Muscle layer of duodenum (tissue), 2 donors: ENCODE data around the gene MUC20.

Experiments used
- H3K27ac ChIP-seq: one replicate; pipeline ENCODE4 v1.7.0; 2013; ENCODE audit warnings: mild to moderate bottlenecking, low read length
- H3K27me3 ChIP-seq: one replicate; pipeline ENCODE4 v1.7.0; 2013; ENCODE audit warnings: low read depth, mild to moderate bottlenecking, control low read depth, low read length
- H3K36me3 ChIP-seq, 2 donors: one replicate each; pipeline ENCODE4 v1.7.0; 2013; ENCODE audit warnings: low read length in 2 of 2, control low read depth in 1 of 2, mild to moderate bottlenecking in 1 of 2; ENCODE audit not compliant: insufficient read depth in 2 of 2, control insufficient read depth in 1 of 2
- H3K4me1 ChIP-seq, 2 donors: one replicate each; pipeline ENCODE4 v1.7.0; 2013; ENCODE audit warnings: low read length in 2 of 2, mild to moderate bottlenecking in 2 of 2, control low read depth in 1 of 2, moderate library complexity in 1 of 2; ENCODE audit not compliant: insufficient read depth in 2 of 2, control insufficient read depth in 1 of 2
- H3K4me3 ChIP-seq, 2 donors: one replicate each; pipeline ENCODE4 v1.7.0; 2013; ENCODE audit warnings: low read length in 2 of 2, low read depth in 1 of 2, mild to moderate bottlenecking in 1 of 2
- H3K9me3 ChIP-seq, 2 donors: one replicate each; pipeline ENCODE4 v1.7.0; 2013; ENCODE audit warnings: low read length in 2 of 2, control low read depth in 1 of 2, mild to moderate bottlenecking in 1 of 2; ENCODE audit not compliant: control insufficient read depth in 1 of 2
- donor health status: healthy.

Gene MUC20

GRCh38 chr3:195696632-195697278 lies 24.0 kb upstream of the MUC20 start:
- H3K9me3 ChIP-seq, result no peaks in the 10 kb centered on the region
- H3K36me3 ChIP-seq, result peaks cover 24 to 38% of the 10 kb centered on the region in 2 donors
- no peak overlapping the region for H3K4me3 ChIP-seq
- no peak overlapping the region for H3K27ac ChIP-seq
- H3K4me1 ChIP-seq, result no peaks in the 10 kb centered on the region
- H3K27me3 ChIP-seq, result no peaks in the 10 kb centered on the region

- Histone ChIP-seq H3K36me3 (peaks cover 15 to 31% of the 10 kb centered on the region in 2 donors), H3K27me3 (no peaks in the 10 kb centered on the region), H3K27ac (no peak overlapping the region), H3K9me3 (no peaks in the 10 kb centered on the region), H3K4me1 (no peaks in the 10 kb centered on the region), H3K4me3 (no peak overlapping the region)
Observed at GRCh38 chr3:195697582-195698324, 23.0 kb upstream of the MUC20 start.

GRCh38 chr3:195698325-195698646 lies 22.5 kb upstream of the MUC20 start:
- Histone ChIP-seq H3K4me3 (no peak overlapping the region), H3K9me3 (no peaks in the 10 kb centered on the region), H3K27ac (no peak overlapping the region)

GRCh38 chr3:195698647-195699387 lies 22.0 kb upstream of the MUC20 start:
- no peaks in the 10 kb centered on the region for H3K9me3 ChIP-seq
- no peaks in the 10 kb centered on the region for H3K27me3 ChIP-seq
- no peaks in the 10 kb centered on the region for H3K4me1 ChIP-seq
- H3K4me3 ChIP-seq, result no peak overlapping the region
- H3K36me3 ChIP-seq, result peaks cover 7 to 27% of the 10 kb centered on the region in 2 donors
- H3K27ac ChIP-seq, result no peak overlapping the region

More at GRCh38 chr3:195698325-195698646, 22.5 kb upstream of the MUC20 start:
- Histone ChIP-seq H3K36me3 (peaks cover 11 to 31% of the 10 kb centered on the region in 2 donors), H3K4me1 (no peaks in the 10 kb centered on the region), H3K27me3 (no peaks in the 10 kb centered on the region)

GRCh38 chr3:195699388-195699771 lies 21.4 kb upstream of the MUC20 start:
- Histone ChIP-seq H3K4me3 (no peak overlapping the region), H3K36me3 (peaks cover 3 to 21% of the 10 kb centered on the region in 2 donors), H3K27me3 (no peaks in the 10 kb centered on the region), H3K4me1 (no peaks in the 10 kb centered on the region), H3K9me3 (no peaks in the 10 kb centered on the region), H3K27ac (no peak overlapping the region)

- peaks cover under 1 to 16% of the 10 kb centered on the region in 2 donors for H3K36me3 ChIP-seq
- no peak overlapping the region for H3K27ac ChIP-seq
- H3K4me3 ChIP-seq, result no peak overlapping the region
- H3K9me3 ChIP-seq, result no peaks in the 10 kb centered on the region
- H3K4me1 ChIP-seq, result no peaks in the 10 kb centered on the region
- H3K27me3 ChIP-seq, result no peaks in the 10 kb centered on the region
Observed at GRCh38 chr3:195699860-195700259, 20.9 kb upstream of the MUC20 start.

- Histone ChIP-seq H3K27ac (no peak overlapping the region), H3K27me3 (no peaks in the 10 kb centered on the region), H3K4me3 (no peak overlapping the region), H3K9me3 (no peaks in the 10 kb centered on the region), H3K4me1 (no peaks in the 10 kb centered on the region), H3K36me3 (peaks cover 0 to 16% of the 10 kb centered on the region in 2 donors)
Observed at GRCh38 chr3:195700319-195700718, 20.5 kb upstream of the MUC20 start.

- H3K27me3 ChIP-seq, result no peaks in the 10 kb centered on the region
- no peaks in the 10 kb centered on the region for H3K9me3 ChIP-seq
- no peaks in the 10 kb centered on the region for H3K4me1 ChIP-seq
- no peak overlapping the region for H3K4me3 ChIP-seq
- H3K36me3 ChIP-seq, result peaks cover 0 to 13% of the 10 kb centered on the region in 2 donors
- no peak overlapping the region for H3K27ac ChIP-seq
Observed at GRCh38 chr3:195701042-195701915, 19.5 kb upstream of the MUC20 start.

- H3K27me3 ChIP-seq, result no peaks in the 10 kb centered on the region
- no peak overlapping the region for H3K4me3 ChIP-seq
- peaks cover 0 to 8% of the 10 kb centered on the region in 2 donors for H3K36me3 ChIP-seq
- no peaks in the 10 kb centered on the region for H3K4me1 ChIP-seq
- H3K27ac ChIP-seq, result no peak overlapping the region
- H3K9me3 ChIP-seq, result no peaks in the 10 kb centered on the region
Observed at GRCh38 chr3:195703776-195704175, 17.0 kb upstream of the MUC20 start.

GRCh38 chr3:195704433-195704999 lies 16.3 kb upstream of the MUC20 start:
- Histone ChIP-seq H3K27me3 (no peaks in the 10 kb centered on the region), H3K36me3 (peaks cover 4 to 14% of the 10 kb centered on the region in 2 donors), H3K27ac (no peak overlapping the region), H3K4me3 (no peak overlapping the region), H3K9me3 (no peaks in the 10 kb centered on the region), H3K4me1 (no peaks in the 10 kb centered on the region)
